ENCODE measurements around the gene PWWP2B. TPM values are rescaled to one million over a fixed set of nuclear protein-coding genes. Genes with fewer than 3 reads are reported as not detected.
"Not testable (repeated sequence)": the region's sequence is repeated elsewhere in the genome, so short reads cannot be mapped to it uniquely, and the experiment has no call there.

The PWWP2B gene
- polyA plus RNA-seq, 1 experiment = 1.1 TPM

GRCh38 chr10:132432176-132432540, 35.2 kb downstream of the PWWP2B start:
- CTCF ChIA-PET = interaction anchor here (1.7 kb wide), 1 partner anchor 11 kb away, joined by 5 read pairs; no protein-coding TSS in a partner anchor
- no peak for TF ChIP-seq CTCF (IDR thresholded peaks at IDR 0.05; ENCODE audit: low read depth, low read length)
- POLR2A ChIA-PET = interaction anchor here (0.5 kb wide), 1 partner anchor 10 kb away, joined by 5 read pairs; no protein-coding TSS in a partner anchor
- Histone ChIP-seq H3K4me3 (ENCODE audit: low read depth, low read length) (no peak overlapping the region), H3K9me3 (ENCODE audit: control insufficient read depth, insufficient read depth, low read length) (peaks cover 5% of the 10 kb centered on the region; the same call in 1 of the 2 replicates), H3K27ac (ENCODE audit: low read depth, low read length) (no peak overlapping the region), H3K27me3 (ENCODE audit: control insufficient read depth, insufficient read depth, low read length) (no peaks in the 10 kb centered on the region)
- DNase-seq (ENCODE audit: low read depth, low spot score) = no peak

GRCh38 chr10:132433671-132434340, 36.8 kb downstream of the PWWP2B start:
- ChIA-PET POLR2A (no interaction called here), CTCF (interaction anchor here (1.0 kb wide), 1 partner anchor 10 kb away, joined by 3 read pairs; no protein-coding TSS in a partner anchor)
- H3K4me3 ChIP-seq (ENCODE audit: low read depth, low read length) = no peak overlapping the region
- no peak overlapping the region for H3K27ac ChIP-seq (ENCODE audit: low read depth, low read length)
- no peak for DNase-seq (ENCODE audit: low read depth, low spot score)
- H3K27me3 ChIP-seq (ENCODE audit: control insufficient read depth, insufficient read depth, low read length) = no peaks in the 10 kb centered on the region
- no peak for TF ChIP-seq CTCF (IDR thresholded peaks at IDR 0.05; ENCODE audit: low read depth, low read length)
- H3K9me3 ChIP-seq (ENCODE audit: control insufficient read depth, insufficient read depth, low read length) = peaks cover 5% of the 10 kb centered on the region; the same call in 1 of the 2 replicates

- no peak for DNase-seq (ENCODE audit: low read depth, low spot score)
- Histone ChIP-seq H3K9me3 (ENCODE audit: control insufficient read depth, insufficient read depth, low read length) (peaks cover 7% of the 10 kb centered on the region; the same call in 1 of the 2 replicates), H3K27me3 (ENCODE audit: control insufficient read depth, insufficient read depth, low read length) (no peaks in the 10 kb centered on the region), H3K4me3 (ENCODE audit: low read depth, low read length) (no peak overlapping the region), H3K27ac (ENCODE audit: low read depth, low read length) (no peak overlapping the region)
- ChIA-PET CTCF (no interaction called here), POLR2A (no interaction called here)
- no peak for TF ChIP-seq CTCF (IDR thresholded peaks at IDR 0.05; ENCODE audit: low read depth, low read length)
These were observed 37.5 kb downstream of the PWWP2B start for GRCh38 chr10:132434405-132435005.

- peaks cover 12% of the 10 kb centered on the region; the same call in 1 of the 2 replicates for H3K9me3 ChIP-seq (ENCODE audit: control insufficient read depth, insufficient read depth, low read length)
- CTCF ChIA-PET; H3K4me3 ChIP-seq (ENCODE audit: low read depth, low read length); DNase-seq (ENCODE audit: low read depth, low spot score); H3K27me3 ChIP-seq (ENCODE audit: control insufficient read depth, insufficient read depth, low read length); H3K27ac ChIP-seq (ENCODE audit: low read depth, low read length); POLR2A ChIA-PET: not testable (repeated sequence)
These were observed 38.3 kb downstream of the PWWP2B start for GRCh38 chr10:132435320-132435719.

GRCh38 chr10:132436096-132436495, 39.1 kb downstream of the PWWP2B start:
- H3K27ac ChIP-seq (ENCODE audit: low read depth, low read length); CTCF ChIA-PET; POLR2A ChIA-PET; DNase-seq (ENCODE audit: low read depth, low spot score); H3K27me3 ChIP-seq (ENCODE audit: control insufficient read depth, insufficient read depth, low read length); H3K4me3 ChIP-seq (ENCODE audit: low read depth, low read length): not testable (repeated sequence)
- H3K9me3 ChIP-seq (ENCODE audit: control insufficient read depth, insufficient read depth, low read length) = peaks cover 19% of the 10 kb centered on the region

- Histone ChIP-seq H3K27me3 (ENCODE audit: control insufficient read depth, insufficient read depth, low read length) (no peaks in the 10 kb centered on the region), H3K4me3 (ENCODE audit: low read depth, low read length) (no peak overlapping the region), H3K9me3 (ENCODE audit: control insufficient read depth, insufficient read depth, low read length) (peaks cover 22% of the 10 kb centered on the region), H3K27ac (ENCODE audit: low read depth, low read length) (no peak overlapping the region)
- ChIA-PET POLR2A (no interaction called here), CTCF (no interaction called here)
- TF ChIP-seq CTCF (IDR thresholded peaks at IDR 0.05; ENCODE audit: low read depth, low read length) = no peak
- no peak for DNase-seq (ENCODE audit: low read depth, low spot score)
These were observed 39.9 kb downstream of the PWWP2B start for GRCh38 chr10:132436861-132437410.
